OCI-LY7 (cell line): Measurements from ENCODE around the gene MBL2. TPM values are rescaled to one million over a fixed set of nuclear protein-coding genes. Genes with fewer than 3 reads are reported as not detected.

ENCODE experiments used
- BruUV-seq: library from RNA; stranded (reverse); fragments of 400-500 nt; replicated peaks from 2 replicates; lab custom pipeline; 2021; lab: Mats Ljungman, UMichigan
- CTCF ChIA-PET: fragments of 300-600 bp; sonication (Branson Sonifier 250); formaldehyde crosslinking; loops from one replicate; lab custom pipeline; 2022; ENCODE audit warnings: antibody characterized with exemption; ENCODE audit not compliant: unreplicated experiment; lab: Charles Lee
- POLR2A ChIA-PET: fragments of 300-600 bp; sonication (Branson Sonifier 250); formaldehyde crosslinking; loops from one replicate; lab custom pipeline; 2022; ENCODE audit warnings: antibody characterized with exemption; lab: Charles Lee
- DNase-seq: peaks from one replicate; pipeline ENCODE4 v3.0.0-alpha.2; 2015; ENCODE audit warnings: low spot score
- H2AFZ ChIP-seq: fragments of 200-600 bp; sonication (generic), shearing (Covaris generic); 2 replicates; pipeline ENCODE4 v1.6.1; 2014; ENCODE audit warnings: mild to moderate bottlenecking, antibody characterized with exemption, low read length, moderate library complexity
- H3K27ac ChIP-seq: fragments of 200-600 bp; sonication (generic); 2 replicates; pipeline ENCODE4 v1.5.1; 2014; ENCODE audit warnings: mixed run types, low read depth, mild to moderate bottlenecking, moderate library complexity, low read length, inconsistent platforms; ENCODE audit not compliant: poor library complexity, severe bottlenecking
- H3K36me3 ChIP-seq: fragments of 200-600 bp; sonication (generic); 2 replicates; pipeline ENCODE4 v1.6.1; 2014; ENCODE audit warnings: mild to moderate bottlenecking, antibody characterized with exemption, low read length, moderate library complexity, mixed read lengths; ENCODE audit not compliant: insufficient read depth
- H3K4me1 ChIP-seq: fragments of 200-600 bp; sonication (generic); 2 replicates; pipeline ENCODE4 v1.5.1; 2014; ENCODE audit warnings: mild to moderate bottlenecking, low read length; ENCODE audit not compliant: insufficient read depth, poor library complexity, severe bottlenecking
- H3K4me2 ChIP-seq: fragments of 200-600 bp; sonication (generic); 2 replicates; pipeline ENCODE4 v1.6.1; 2014; ENCODE audit warnings: mild to moderate bottlenecking, low read length
- H3K4me3 ChIP-seq: fragments of 200-600 bp; sonication (generic); 2 replicates; pipeline ENCODE4 v1.5.1; 2014; ENCODE audit warnings: mild to moderate bottlenecking, low read depth, low read length; ENCODE audit not compliant: poor library complexity, severe bottlenecking
- H3K79me2 ChIP-seq: fragments of 200-600 bp; sonication (generic); 2 replicates; pipeline ENCODE4 v1.6.1; 2016; ENCODE audit warnings: low read depth, mild to moderate bottlenecking, low read length, moderate library complexity, mixed read lengths; ENCODE audit not compliant: insufficient read depth
- H3K9me2 ChIP-seq: fragments of 200-600 bp; sonication (generic); 2 replicates; pipeline ENCODE4 v1.6.1; 2016; ENCODE audit warnings: mild to moderate bottlenecking, low read length, mixed read lengths; ENCODE audit not compliant: insufficient read depth
- H3K9me3 ChIP-seq: fragments of 200-600 bp; sonication (generic); 2 replicates; pipeline ENCODE4 v1.6.1; 2014; ENCODE audit warnings: mild to moderate bottlenecking, mixed run types, low read length, mixed read lengths
- H4K20me1 ChIP-seq: fragments of 200-600 bp; sonication (generic); 2 replicates; pipeline ENCODE4 v1.6.1; 2014; ENCODE audit warnings: mild to moderate bottlenecking, antibody characterized with exemption, low read length, moderate library complexity, mixed read lengths; ENCODE audit not compliant: insufficient read depth
- EZH2phosphoT487 ChIP-seq: fragments of 200-600 bp; sonication (generic); IDR thresholded peaks from 2 replicates; pipeline ENCODE4 v1.6.1; 2018; ENCODE audit warnings: low read depth, borderline replicate concordance, mild to moderate bottlenecking, mixed run types, antibody characterized with exemption, low read length, moderate library complexity, mixed read lengths
- intact Hi-C: fragments of 100-400 bp; cut with micrococcal nuclease; formaldehyde crosslinking; loops from one replicate; pipeline ENCODE4 v1.10.0; 2022; ENCODE audit not compliant: unreplicated experiment
- total RNA-seq, 2 experiments: library from RNA; depleted of rRNA in 1 of 2; stranded (reverse); fragments of >200 nt in 1 of 2; shearing (Covaris generic) in 1 of 2; gene quantifications; 2 replicates each; pipeline ENCODE4 v1.2.3, GENCODE V29; 2014 to 2022
- TF ChIP-seq, protein P1 (sequence below): fragments of 200-600 bp; sonication (generic); conservative IDR thresholded peaks from 2 replicates; pipeline ENCODE4 v1.5.1; 2014; ENCODE audit warnings: mild to moderate bottlenecking, antibody characterized with exemption, low read length, moderate library complexity, mixed read lengths

MBL2 gene
- total RNA-seq, 2 experiments from 2014 or later = not detected

DNA sequence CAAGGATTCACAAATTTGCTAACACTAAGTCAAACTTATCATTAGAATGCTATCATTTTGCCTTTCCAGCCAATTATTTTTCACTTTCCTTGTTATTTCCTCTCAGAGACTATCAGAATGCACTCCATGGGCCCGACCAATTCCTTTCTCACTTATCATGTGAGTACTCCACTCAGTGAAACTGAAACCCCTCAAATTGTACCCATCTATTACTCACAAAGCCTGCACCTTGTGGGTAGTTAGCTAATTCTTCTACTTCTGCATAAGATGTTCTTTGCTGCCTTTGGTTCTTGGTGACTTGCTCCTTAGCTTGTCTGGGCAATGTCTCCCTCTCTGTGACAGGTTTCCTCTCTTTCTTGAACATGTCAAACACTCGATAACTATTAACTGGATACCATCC lies 35.2 kb upstream of the MBL2 start:
- H4K20me1 ChIP-seq = no peaks in the 10 kb centered on the region
- POLR2A ChIA-PET = interaction anchor here (1.1 kb wide), 1 partner anchor 10 kb away, joined by 3 read pairs; no protein-coding TSS in a partner anchor
- H3K4me2 ChIP-seq = no peak overlapping the region
- no peaks in the 10 kb centered on the region for H3K4me1 ChIP-seq
- no peak overlapping the region for H3K27ac ChIP-seq
- intact Hi-C loops = no loop called here
- DNase-seq = no peak
- no peaks in the 10 kb centered on the region; the same call in 1 of the 2 replicates for H3K9me3 ChIP-seq
- CTCF ChIA-PET = no interaction called here
- no peak for TF ChIP-seq EZH2phosphoT487
- TF ChIP-seq, protein P1, sequence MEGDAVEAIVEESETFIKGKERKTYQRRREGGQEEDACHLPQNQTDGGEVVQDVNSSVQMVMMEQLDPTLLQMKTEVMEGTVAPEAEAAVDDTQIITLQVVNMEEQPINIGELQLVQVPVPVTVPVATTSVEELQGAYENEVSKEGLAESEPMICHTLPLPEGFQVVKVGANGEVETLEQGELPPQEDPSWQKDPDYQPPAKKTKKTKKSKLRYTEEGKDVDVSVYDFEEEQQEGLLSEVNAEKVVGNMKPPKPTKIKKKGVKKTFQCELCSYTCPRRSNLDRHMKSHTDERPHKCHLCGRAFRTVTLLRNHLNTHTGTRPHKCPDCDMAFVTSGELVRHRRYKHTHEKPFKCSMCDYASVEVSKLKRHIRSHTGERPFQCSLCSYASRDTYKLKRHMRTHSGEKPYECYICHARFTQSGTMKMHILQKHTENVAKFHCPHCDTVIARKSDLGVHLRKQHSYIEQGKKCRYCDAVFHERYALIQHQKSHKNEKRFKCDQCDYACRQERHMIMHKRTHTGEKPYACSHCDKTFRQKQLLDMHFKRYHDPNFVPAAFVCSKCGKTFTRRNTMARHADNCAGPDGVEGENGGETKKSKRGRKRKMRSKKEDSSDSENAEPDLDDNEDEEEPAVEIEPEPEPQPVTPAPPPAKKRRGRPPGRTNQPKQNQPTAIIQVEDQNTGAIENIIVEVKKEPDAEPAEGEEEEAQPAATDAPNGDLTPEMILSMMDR = no peak
- H3K4me3 ChIP-seq = no peak overlapping the region
- no peaks in the 10 kb centered on the region for H3K79me2 ChIP-seq
- H3K36me3 ChIP-seq = no peaks in the 10 kb centered on the region
- BruUV-seq = no TSS peak
- H2AFZ ChIP-seq = peak overlapping the region; percentile 17; the same call in 1 of the 2 replicates
- no peaks in the 10 kb centered on the region for H3K9me2 ChIP-seq

DNA sequence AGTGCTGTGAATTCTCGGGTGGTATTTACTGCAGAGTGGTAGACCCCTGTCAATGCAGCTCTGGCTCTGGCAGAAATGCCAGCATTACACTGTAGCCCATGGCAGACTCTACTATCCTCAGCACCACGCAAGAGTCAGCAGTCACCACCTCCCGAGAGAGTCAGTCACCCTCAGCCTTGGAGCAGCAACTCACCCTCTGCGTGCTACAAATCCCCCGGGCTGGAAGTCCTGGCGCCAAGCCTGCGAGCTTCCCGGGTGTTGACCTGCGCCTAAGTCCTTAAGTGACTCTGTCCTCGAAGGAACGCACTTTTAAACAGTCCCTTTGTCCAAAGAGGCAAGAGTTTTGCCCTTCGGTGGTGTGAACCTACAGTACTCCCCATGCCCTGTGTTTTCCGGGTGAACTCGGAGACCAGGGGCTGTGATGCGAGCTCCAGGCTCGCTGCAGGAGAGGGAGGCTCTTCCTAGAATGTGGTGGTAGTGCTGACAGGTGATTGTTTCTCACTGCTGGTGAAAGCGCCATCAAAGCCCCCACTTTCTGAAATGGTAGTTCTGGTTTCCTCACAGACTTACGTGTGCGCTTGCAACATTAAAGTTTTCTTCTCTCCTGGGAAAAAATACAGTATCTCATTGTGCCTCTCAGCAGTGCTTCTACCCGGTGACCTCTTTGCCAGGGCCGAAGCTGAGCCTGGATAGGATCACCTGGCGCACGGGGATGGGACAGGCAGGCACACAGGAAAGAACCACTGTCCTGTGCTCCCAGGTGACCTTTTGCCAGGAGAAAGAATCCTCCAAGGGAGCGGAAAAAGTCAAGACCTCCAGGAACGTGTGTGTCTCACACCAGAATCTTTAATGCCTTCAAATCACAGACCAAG lies 33.1 kb upstream of the MBL2 start:
- TF ChIP-seq, protein P1 = no peak
- TF ChIP-seq EZH2phosphoT487 = no peak
- Histone ChIP-seq H3K79me2 (no peaks in the 10 kb centered on the region), H4K20me1 (no peaks in the 10 kb centered on the region), H3K4me2 (no peak overlapping the region), H3K36me3 (no peaks in the 10 kb centered on the region), H3K4me1 (no peaks in the 10 kb centered on the region), H3K9me3 (no peaks in the 10 kb centered on the region), H3K27ac (no peak overlapping the region), H3K9me2 (no peaks in the 10 kb centered on the region), H2AFZ (no peak overlapping the region), H3K4me3 (no peak overlapping the region)
- intact Hi-C loops = no loop called here
- no TSS peak for BruUV-seq
- ChIA-PET POLR2A (no interaction called here), CTCF (no interaction called here)
- DNase-seq = no peak

DNA sequence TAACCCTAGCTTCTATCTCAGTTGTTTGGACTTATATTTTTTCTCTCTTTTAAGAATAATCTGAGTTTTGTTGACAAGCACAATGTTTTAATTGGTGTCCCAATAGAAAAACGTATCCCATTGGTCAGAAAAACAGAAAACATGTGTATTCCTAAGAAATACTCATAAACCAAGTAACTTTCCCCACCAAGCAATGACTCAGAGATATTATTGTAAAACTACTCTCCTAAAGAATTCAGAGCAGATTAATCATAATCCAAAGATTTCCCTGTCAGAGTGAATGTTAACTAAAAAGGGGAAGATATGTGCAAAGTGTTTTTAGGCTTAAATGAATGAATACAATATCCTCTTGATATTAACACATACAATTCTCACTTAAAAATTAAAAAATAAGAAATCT lies 29.4 kb upstream of the MBL2 start:
- ChIA-PET CTCF (no interaction called here), POLR2A (interaction anchor here (0.9 to 1.1 kb wide), 2 partner anchors 12 to 148 kb away, joined by 4 to 5 read pairs; no protein-coding TSS in a partner anchor)
- BruUV-seq = no TSS peak
- no peaks in the 10 kb centered on the region for H3K4me1 ChIP-seq
- no peaks in the 10 kb centered on the region for H4K20me1 ChIP-seq
- H3K79me2 ChIP-seq = no peaks in the 10 kb centered on the region
- intact Hi-C loops = no loop called here
- DNase-seq = no peak
- no peak overlapping the region for H2AFZ ChIP-seq
- no peak overlapping the region for H3K27ac ChIP-seq
- H3K9me3 ChIP-seq = no peaks in the 10 kb centered on the region
- H3K9me2 ChIP-seq = no peaks in the 10 kb centered on the region
- H3K4me3 ChIP-seq = no peak overlapping the region
- TF ChIP-seq EZH2phosphoT487 = no peak
- TF ChIP-seq, protein P1 = no peak
- no peaks in the 10 kb centered on the region for H3K36me3 ChIP-seq
- no peak overlapping the region for H3K4me2 ChIP-seq
